GM12872 (cell line): ENCODE data around the gene CD70.

Experiments used
- CTCF ChIP-seq: IDR thresholded peaks from 3 replicates; pipeline ENCODE4 v1.5.1; 2011; ENCODE audit warnings: low read depth, mild to moderate bottlenecking, low read length, moderate library complexity; ENCODE audit not compliant: insufficient read depth

The CD70 gene

GRCh38 chr19:6593651-6594416, 2.9 kb upstream of the CD70 start:
- no peak for TF ChIP-seq CTCF

GRCh38 chr19:6590258-6590826, 608 bp downstream of the CD70 start:
- no peak for TF ChIP-seq CTCF

- TF ChIP-seq CTCF, result no peak
Measured at GRCh38 chr19:6589711-6590257, 1.2 kb downstream of the CD70 start.

GRCh38 chr19:6588508-6589345, 2.2 kb downstream of the CD70 start:
- no peak for TF ChIP-seq CTCF

GRCh38 chr19:6587998-6588507, 2.9 kb downstream of the CD70 start:
- TF ChIP-seq CTCF, result no peak

- no peak for TF ChIP-seq CTCF
Measured at GRCh38 chr19:6587093-6587820, 3.7 kb downstream of the CD70 start.
